Stimulated activated CD8-positive, alpha-beta memory T cell treated with anti-CD3 and anti-CD28 coated beads, Interleukin-7, amount 100 ng/mL, for 4 hours (primary cell): ENCODE data around the gene XYLT2.

ENCODE experiments used
- DNase-seq, 2 donors: peaks; one replicate each; pipeline ENCODE4 v3.0.0-alpha.2; 2020; ENCODE audit warnings: low read depth in 2 of 2

The XYLT2 gene

GRCh38 chr17:50348522-50349242 lies 2.8 kb downstream of the XYLT2 start:
- DNase-seq = no peak

DNA sequence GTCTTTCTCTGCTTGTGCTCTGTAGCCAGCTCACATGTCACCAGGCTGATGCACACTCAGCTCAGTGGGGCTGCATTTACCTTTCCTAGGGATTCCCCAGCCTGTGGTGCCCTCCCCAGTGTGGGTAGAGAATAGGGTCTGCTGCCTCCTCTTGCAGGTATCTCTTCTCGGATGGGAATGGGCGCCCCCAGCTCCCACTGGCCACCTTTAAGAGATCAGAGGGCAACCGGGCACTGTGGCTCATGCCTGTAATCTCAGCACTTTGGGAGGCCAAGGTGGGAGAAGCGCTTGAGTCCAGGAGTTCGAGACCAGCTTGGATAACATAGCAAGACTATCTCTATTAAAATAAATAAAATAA lies 3.3 kb downstream of the XYLT2 start:
- DNase-seq = no peak

DNA sequence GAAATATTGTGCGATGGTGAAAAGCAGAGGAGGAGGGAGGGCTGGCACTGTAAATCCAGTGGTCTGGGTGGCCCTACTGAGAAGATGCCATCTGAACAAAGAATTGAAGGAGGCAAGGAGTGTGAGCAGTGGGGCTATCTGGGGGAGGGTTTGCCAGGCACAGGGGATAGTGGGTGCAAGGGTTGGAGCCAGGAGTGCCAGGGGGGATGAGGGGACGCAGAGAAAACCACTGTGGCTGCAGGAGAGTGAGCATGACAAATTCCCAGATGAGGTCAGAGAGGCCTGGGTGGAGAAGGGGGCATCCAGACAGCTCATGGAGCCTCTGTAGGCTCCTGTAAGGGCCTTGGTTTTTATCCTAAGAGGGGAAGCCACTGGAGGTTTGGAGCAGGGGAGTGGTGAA lies 4.8 kb downstream of the XYLT2 start:
- no peak for DNase-seq

GRCh38 chr17:50352072-50352692 lies 6.3 kb downstream of the XYLT2 start:
- DNase-seq = no peak

- no peak for DNase-seq
These were observed 7.0 kb downstream of the XYLT2 start for GRCh38 chr17:50352693-50353599.

GRCh38 chr17:50353600-50354195 lies 7.8 kb downstream of the XYLT2 start:
- no peak for DNase-seq

DNA sequence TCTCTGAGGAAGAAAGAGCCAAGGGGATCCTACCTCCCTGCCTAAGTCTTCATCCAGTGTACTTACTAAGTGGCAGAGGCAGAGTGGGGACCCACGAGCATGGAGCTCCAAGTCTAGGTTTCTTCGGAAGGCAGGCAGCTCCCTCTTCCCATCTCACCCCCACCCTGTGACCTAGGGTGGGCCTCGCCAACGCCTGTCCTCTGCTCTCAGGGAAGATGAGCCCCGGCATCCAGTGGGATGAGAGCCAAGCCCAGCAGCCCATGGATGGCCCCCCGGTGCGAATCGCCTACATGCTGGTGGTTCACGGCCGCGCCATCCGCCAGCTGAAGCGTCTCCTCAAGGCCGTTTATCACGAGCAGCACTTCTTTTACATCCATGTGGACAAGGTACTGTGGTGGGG lies 8.3 kb downstream of the XYLT2 start:
- no peak for DNase-seq

DNA sequence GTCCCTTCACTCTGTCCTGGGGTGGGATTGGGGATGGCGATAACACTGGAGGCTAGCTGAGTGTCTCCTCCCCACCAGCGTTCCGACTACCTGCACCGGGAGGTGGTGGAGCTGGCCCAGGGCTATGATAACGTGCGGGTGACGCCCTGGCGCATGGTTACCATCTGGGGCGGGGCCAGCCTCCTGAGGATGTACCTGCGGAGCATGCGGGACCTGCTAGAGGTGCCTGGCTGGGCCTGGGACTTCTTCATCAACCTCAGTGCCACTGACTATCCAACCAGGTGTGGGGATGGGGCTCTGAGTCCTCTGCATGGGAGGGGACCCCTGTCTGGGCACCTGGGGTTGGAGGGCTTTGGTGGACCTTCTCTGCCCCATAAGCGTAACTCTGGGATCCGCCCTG lies 8.8 kb downstream of the XYLT2 start:
- DNase-seq = no peak

- DNase-seq = no peak
These were observed 9.4 kb downstream of the XYLT2 start for GRCh38 chr17:50355336-50355700.

- no peak for DNase-seq
These were observed 9.9 kb downstream of the XYLT2 start for GRCh38 chr17:50355701-50356341.

GRCh38 chr17:50356418-50356817 lies 10.5 kb downstream of the XYLT2 start:
- no peak for DNase-seq

GRCh38 chr17:50356892-50357510 lies 11.1 kb downstream of the XYLT2 start:
- no peak for DNase-seq

- no peak for DNase-seq
These were observed 12.3 kb downstream of the XYLT2 start for GRCh38 chr17:50358177-50358576.

GRCh38 chr17:50359005-50359699 lies 13.2 kb downstream of the XYLT2 start:
- no peak for DNase-seq

DNA sequence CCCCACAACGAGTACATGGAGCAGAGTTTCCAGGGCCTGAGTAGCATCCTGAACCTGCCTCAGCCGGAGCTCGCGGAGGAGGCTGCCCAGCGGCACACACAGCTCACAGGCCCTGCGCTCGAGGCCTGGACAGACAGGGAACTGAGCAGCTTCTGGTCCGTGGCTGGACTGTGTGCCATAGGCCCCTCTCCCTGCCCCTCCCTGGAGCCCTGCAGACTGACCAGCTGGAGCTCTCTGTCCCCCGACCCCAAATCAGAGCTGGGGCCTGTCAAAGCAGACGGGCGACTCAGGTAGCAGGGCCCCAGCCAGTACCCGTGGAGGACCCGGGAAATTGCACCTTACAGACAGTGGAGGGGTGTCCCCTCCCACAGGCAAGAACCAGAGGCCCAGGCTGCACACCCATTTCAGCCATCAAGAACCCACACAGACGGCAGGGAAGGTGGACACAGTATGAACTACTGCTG lies 14.1 kb downstream of the XYLT2 start:
- no peak for DNase-seq

DNA sequence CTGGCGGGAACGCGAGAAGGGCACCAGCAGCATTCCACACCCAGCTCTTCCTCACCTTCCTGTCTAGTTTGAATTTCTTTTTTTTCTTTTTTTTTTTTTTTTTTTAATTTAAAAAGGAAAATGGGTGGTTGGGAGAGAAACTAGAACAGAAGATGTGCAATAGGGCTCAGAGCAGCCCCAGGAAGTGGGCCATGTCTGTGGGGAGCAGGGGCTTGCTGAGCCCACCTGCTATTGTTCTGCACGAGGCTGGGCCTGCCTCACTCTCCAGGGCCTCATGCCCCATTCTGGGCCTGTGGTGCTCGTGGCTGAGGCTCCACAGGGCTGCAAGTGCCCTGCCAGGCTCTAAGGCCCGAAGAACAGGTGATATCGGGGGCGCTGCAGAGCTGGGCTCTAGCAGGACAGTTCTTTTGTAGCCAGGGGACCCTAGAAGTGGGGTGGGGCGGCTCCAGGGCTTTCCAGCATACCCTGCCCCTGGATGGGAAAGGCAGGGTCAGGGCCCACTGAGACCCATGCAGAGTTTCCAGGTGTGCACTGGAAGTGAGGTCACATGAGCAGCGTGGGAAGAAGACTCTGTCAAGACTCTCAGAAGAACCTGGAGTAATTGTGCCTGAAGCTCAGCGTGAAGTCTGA lies 14.7 kb downstream of the XYLT2 start:
- no peak for DNase-seq

DNA sequence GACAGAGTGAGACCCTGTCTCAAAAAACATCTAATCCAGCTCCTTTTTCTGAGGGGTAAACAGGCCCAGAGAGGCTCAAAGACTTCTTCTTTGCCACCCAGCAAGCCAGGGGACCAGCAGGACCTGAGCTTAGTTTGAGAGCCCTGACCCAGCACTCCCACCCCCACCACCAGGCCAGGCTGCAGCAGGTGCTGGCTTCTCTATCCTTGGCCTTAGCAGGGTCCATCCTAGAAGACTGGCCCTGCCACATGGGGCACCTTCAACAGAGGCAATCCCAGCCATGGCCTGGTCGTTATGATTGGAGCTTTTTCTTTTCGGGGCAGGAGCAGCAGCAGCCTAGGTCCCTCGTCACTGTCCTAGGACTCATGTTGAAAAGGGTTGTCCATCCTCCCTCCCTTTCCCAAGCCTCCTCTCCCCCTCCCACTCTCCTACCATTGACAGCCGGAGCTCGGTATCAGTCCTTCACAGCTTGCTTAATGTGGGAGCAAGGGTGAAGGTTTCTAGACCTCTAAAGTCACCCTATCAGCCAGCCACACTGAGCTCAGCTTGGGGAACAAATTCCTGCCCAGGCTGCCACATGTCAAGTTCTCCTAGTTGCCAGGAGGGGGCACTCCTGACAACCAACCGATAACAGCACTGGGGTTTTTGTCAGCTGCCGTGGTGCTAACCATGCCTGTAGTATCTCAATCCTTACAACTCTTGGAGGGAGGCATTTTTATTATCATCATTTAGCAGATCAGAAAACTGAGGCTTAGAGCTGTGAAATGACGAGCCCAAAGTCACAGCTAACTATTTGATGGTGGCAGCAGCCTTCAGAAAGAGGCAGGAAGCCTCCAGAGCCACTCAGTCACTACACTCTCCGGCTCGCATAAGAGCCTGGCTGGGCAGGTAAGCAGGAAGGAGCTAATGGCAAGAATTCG lies 15.9 kb downstream of the XYLT2 start:
- DNase-seq = peak; percentile 30 to 34

DNA sequence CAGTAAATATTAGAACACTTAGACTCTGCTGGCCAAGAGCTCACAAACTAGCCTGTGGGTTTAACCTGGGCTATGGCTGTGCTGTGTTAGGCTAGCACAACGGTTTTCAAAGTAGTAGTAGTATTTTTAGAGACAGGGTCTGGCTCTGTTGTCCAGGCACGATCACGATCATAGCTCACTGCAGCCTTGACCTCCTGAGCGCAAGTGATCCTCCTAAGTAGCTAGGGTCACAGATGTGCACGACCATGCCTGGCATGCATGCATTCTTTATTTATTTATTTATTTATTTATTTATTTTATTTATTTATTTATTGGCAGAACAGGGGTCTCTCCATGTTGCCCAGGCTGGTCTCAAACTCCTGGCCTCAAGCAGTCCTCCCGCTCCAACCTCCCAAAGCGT lies 16.7 kb downstream of the XYLT2 start:
- no peak for DNase-seq
